ENCODE results near the gene LRRC26. TPM values are rescaled to one million over a fixed set of nuclear protein-coding genes. Genes with fewer than 3 reads are reported as not detected.
A peak's percentile ranks its signal among the peaks of the same experiment; 100 is the strongest.

LRRC26 gene
- total RNA-seq, 3 donors from 2014 or later = 18.7 to 63.0 (median 58.9) TPM

DNA sequence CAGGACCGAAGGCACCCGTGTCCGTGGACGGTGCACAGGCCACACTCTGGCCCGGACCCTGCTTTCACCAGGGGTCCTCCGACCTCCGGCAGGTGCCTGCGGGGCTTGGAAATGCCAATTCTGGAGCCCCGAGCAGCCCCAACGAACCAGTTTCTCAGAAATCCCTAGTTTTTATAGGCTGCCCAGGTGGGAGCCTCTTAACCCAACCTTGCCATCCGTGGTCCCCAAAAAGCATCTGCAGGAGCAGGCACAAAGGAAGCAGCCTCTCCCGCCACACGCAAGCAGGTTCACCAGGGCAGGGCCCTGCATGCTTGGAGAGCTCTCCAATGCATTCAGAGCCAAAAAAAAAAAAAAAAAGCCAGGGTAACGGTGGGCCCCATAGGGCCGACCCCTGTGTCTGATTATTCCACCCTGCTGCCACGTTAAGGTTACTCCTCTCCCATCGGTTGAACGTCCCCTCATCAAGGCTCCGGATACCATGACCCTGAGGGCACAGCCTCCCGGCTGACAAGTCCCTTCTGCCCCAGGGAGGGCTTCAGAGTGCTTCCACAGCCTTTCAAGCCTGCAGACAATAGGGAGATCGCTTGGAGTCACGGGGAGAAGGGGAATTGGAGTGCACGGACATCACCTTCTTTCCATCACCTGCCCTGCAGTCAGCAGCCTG, 31.5 kb upstream of the LRRC26 start:
- ATAC-seq (no peak), DNase-seq (peak in 1 of 3 donors; percentile 27)
- peaks cover 3% of the 10 kb centered on the region for H3K36me3 ChIP-seq (ENCODE audit: low read depth)
- intact Hi-C loops (cut with DNase I, micrococcal nuclease) = no loop called here
- TF ChIP-seq, protein P1, sequence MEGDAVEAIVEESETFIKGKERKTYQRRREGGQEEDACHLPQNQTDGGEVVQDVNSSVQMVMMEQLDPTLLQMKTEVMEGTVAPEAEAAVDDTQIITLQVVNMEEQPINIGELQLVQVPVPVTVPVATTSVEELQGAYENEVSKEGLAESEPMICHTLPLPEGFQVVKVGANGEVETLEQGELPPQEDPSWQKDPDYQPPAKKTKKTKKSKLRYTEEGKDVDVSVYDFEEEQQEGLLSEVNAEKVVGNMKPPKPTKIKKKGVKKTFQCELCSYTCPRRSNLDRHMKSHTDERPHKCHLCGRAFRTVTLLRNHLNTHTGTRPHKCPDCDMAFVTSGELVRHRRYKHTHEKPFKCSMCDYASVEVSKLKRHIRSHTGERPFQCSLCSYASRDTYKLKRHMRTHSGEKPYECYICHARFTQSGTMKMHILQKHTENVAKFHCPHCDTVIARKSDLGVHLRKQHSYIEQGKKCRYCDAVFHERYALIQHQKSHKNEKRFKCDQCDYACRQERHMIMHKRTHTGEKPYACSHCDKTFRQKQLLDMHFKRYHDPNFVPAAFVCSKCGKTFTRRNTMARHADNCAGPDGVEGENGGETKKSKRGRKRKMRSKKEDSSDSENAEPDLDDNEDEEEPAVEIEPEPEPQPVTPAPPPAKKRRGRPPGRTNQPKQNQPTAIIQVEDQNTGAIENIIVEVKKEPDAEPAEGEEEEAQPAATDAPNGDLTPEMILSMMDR (IDR thresholded peaks at IDR 0.05) = no peak
- H3K9me3 ChIP-seq = no peaks in the 10 kb centered on the region
- peak overlapping the region; percentile 56 for H3K4me3 ChIP-seq
- peaks cover 56% of the 10 kb centered on the region for H3K4me1 ChIP-seq (ENCODE audit: low read depth)

DNA sequence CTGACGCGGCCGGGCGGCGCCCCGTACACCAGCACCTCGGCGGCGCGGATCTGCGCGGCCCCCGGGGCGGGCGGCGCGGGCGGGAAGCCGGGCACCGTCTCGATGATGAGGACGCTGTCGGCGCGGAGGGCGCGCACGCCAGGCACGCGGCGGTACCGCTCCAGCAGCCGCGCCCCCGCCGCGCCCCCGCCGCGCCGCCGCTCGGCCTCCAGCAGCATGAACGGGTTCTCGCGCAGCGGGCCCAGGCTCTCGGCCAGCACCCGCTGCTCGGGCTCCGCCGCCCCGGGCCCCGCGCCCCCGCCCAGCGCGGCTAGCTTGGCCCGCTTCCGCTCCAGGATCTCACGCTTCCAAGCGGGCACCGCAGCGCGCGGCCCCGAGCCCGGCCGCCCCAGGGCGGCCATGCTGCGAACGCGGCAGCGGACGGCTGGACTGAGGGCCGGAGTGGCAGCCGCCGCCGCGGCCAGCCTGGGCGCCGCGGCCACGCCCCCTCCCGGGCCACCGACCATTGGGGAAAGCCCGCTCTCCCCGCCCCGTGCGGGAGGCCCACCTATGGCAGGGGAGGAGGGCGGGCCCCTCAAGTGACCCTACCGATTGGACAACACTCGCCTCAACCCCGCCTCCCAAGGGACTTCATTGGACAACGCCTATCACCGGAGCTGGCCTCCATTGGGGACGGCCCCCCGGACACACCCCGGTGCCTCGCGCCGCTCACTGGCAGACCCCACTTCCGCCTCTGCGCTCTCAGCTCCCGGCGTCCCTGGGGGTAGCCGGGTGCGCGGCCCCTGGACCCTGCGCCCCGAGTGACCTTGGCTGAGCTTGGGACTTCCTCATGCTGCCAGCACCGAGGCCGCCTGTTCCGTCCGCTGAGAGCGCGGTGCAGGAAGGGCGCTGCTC, 30.7 kb upstream of the LRRC26 start, which contains the start of gene TPRN:
Gene TPRN (minus strand): TSS at position 431 of the 894 bp plus-strand sequence. CDS start 30 bp downstream, at position 401.
- peak within 1 kb of the TSS; percentile 56 for H3K4me3 ChIP-seq
- no peaks in the 10 kb centered on the region for H3K9me3 ChIP-seq
- peaks cover 60% of the 10 kb centered on the region for H3K4me1 ChIP-seq (ENCODE audit: low read depth)
- intact Hi-C loops (cut with DNase I, micrococcal nuclease) = no loop called here
- ATAC-seq = peak; percentile 82
- H3K36me3 ChIP-seq (ENCODE audit: low read depth) = peaks cover 3% of the 10 kb centered on the region
- TF ChIP-seq, protein P1 (IDR thresholded peaks at IDR 0.05) = no peak
- DNase-seq = peak; percentile 99

DNA sequence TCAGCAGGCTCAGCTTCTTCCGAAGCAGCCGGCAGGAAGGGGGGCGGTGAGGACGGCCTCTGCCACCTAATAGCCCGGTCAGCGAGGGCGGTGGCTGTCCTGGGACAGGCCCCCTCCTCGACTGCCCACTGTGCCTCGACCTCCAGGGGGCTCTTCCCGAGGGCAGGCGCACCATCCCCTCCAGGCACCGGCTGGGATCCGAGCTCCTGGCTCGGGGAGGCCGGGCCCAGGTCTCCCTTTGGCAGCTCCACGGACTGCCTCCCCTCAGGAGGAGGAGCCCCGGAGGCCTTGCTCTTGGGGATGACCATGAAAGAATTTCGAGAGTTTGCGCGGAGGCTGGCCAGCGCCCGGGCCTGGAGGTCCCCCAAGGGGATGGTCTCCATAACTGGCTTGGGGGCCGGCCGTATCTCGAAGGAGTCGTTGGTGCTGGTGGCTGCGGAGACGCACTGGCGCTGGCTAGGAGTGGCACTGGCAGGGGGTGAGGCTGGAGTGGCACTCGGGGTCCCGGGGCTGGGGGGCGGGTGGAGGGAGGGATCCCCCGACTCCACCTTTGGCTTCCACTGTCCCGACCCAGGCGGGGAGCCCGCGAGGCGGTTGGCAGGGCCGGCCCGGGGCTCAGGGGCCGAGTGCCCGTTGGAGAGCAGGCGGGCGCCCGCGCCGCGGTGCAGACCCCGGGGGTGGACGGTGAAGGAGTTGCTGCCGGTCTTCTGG, 29.7 kb upstream of the LRRC26 start:
- Histone ChIP-seq H3K4me3 (peak overlapping the region; percentile 56), H3K9me3 (no peaks in the 10 kb centered on the region), H3K36me3 (ENCODE audit: low read depth) (peaks cover 3% of the 10 kb centered on the region), H3K4me1 (ENCODE audit: low read depth) (peaks cover 65% of the 10 kb centered on the region)
- TF ChIP-seq, protein P1 (IDR thresholded peaks at IDR 0.05) = no peak
- ATAC-seq (no peak), DNase-seq (peak in 1 of 3 donors; percentile 59)
- intact Hi-C loops (cut with DNase I, micrococcal nuclease) = no loop called here

DNA sequence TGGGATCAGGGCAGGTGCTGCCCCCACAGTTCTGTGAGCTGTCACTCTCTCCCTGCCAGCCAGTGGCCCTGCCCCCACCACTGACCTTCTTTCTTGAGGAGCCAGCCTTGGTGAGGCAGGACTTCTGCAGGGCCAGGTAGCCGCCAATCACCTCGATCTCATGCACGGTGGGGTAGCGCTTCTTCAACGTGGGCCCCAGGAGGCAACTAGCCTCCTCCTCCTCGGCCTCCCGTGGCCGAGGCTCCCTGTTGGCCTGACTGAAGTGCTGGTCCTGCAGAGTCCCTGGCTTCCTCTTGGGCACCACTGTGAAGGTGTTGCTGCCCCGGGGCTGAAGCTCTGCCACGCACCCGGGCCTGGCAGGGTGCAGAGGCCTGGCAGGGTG, 29.0 kb upstream of the LRRC26 start:
- H3K36me3 ChIP-seq (ENCODE audit: low read depth) = peaks cover 3% of the 10 kb centered on the region
- ATAC-seq (no peak), DNase-seq (no peak)
- peak overlapping the region; percentile 56 for H3K4me3 ChIP-seq
- H3K4me1 ChIP-seq (ENCODE audit: low read depth) = peaks cover 65% of the 10 kb centered on the region
- TF ChIP-seq, protein P1 (IDR thresholded peaks at IDR 0.05) = no peak
- intact Hi-C loops (cut with DNase I, micrococcal nuclease) = no loop called here
- H3K9me3 ChIP-seq = no peaks in the 10 kb centered on the region

DNA sequence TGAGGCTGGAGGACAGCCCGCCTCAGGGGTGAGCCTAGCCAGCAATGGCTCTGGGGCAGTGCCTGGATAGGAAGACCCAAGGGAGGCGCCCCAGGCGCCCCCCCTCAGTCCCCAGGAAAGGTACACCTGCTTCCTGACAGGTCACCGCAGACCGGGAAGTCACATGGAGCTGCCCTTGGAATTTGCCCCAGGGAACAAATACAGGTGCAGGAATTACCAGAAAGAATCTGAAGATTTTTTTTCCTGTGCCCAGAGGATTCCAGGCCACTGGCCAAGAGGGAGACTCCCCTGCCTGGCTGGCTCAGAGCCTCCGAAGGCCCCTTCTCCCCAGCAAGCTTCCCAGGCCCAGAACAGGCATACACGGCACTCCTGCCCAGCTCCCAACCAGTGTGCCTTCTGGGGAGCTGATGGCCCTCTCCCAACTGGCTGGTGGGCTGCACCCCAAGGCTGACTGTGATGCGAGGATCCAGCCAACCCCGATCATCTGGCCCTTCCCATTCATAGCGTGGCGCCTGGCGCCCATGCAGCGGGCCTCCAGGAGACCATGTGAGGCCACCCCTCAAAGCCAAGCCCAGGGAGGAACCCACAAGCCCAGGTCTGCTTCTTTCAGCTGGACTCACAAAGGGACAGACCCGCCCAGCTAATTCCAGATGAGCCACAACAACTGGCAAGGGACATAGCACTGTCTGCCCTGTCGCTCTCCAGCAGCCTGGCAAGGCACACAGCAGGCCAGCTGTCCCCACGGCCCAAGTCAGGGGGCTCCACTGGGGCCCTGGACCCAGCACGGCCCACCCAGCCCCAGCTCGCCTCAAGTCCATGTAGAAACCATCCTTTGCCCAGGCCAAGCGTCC, 28.4 kb upstream of the LRRC26 start:
- ATAC-seq = peak; percentile 39
- TF ChIP-seq, protein P1 (IDR thresholded peaks at IDR 0.05) = no peak
- peaks cover 3% of the 10 kb centered on the region for H3K36me3 ChIP-seq (ENCODE audit: low read depth)
- no peaks in the 10 kb centered on the region for H3K9me3 ChIP-seq
- peak overlapping the region; percentile 56 for H3K4me3 ChIP-seq
- peaks cover 60% of the 10 kb centered on the region for H3K4me1 ChIP-seq (ENCODE audit: low read depth)
- intact Hi-C loops (cut with DNase I, micrococcal nuclease) = no loop called here
- peak; percentile 81 to 85 (median 84) for DNase-seq

Measured in mucosa of descending colon (tissue), 3 donors.